Amygdala (tissue), 56 donors: ENCODE data around the gene ARMC2.

ENCODE experiments used
- DNase-seq, 56 donors: peaks; one replicate each; lab custom pipeline; 2025; lab: John Stamatoyannopoulos, UW

Gene ARMC2

GRCh38 chr6:109008537-109009235, 160.5 kb downstream of the ARMC2 start:
- peak in 16 of 56 donors; percentile 19 to 73 (median 61) for DNase-seq

- DNase-seq, result peak in 55 of 56 donors; percentile 28 to 96 (median 81)
Observed at GRCh38 chr6:109009236-109009961, 161.2 kb downstream of the ARMC2 start.

GRCh38 chr6:109009962-109010704, 161.9 kb downstream of the ARMC2 start:
- DNase-seq, result no peak

GRCh38 chr6:109010705-109011102, 162.5 kb downstream of the ARMC2 start:
- DNase-seq, result no peak

GRCh38 chr6:109013656-109014305, 165.6 kb downstream of the ARMC2 start:
- DNase-seq, result no peak

GRCh38 chr6:109014606-109015005, 166.4 kb downstream of the ARMC2 start:
- no peak for DNase-seq

- no peak for DNase-seq
Observed at GRCh38 chr6:109015176-109015575, 167.0 kb downstream of the ARMC2 start.

- no peak for DNase-seq
Observed at GRCh38 chr6:109019911-109020310, 171.7 kb downstream of the ARMC2 start.

GRCh38 chr6:109021870-109022269, 173.6 kb downstream of the ARMC2 start:
- DNase-seq, result no peak

GRCh38 chr6:109023356-109023925, 175.2 kb downstream of the ARMC2 start:
- DNase-seq, result no peak
